Progenitor cell of endocrine pancreas (in vitro differentiated cells): Measurements from ENCODE around the gene TRIM56. TPM values are rescaled to one million over a fixed set of nuclear protein-coding genes. Genes with fewer than 3 reads are reported as not detected.
"Not testable (repeated sequence)": the region's sequence is repeated elsewhere in the genome, so short reads cannot be mapped to it uniquely, and the experiment has no call there.

Experiments
- DNase-seq: peaks from one replicate; pipeline ENCODE4 v3.0.0; 2021; ENCODE audit warnings: low spot score; ENCODE audit not compliant: unreplicated experiment
- H3K27ac Mint-ChIP-seq: 2 replicates; pipeline ENCODE4 v1.8.0; 2021; ENCODE audit warnings: mild to moderate bottlenecking, moderate library complexity, mixed read lengths
- H3K27me3 Mint-ChIP-seq: 2 replicates; pipeline ENCODE4 v1.8.0; 2021; ENCODE audit warnings: mixed read lengths
- H3K36me3 Mint-ChIP-seq: 2 replicates; pipeline ENCODE4 v1.8.0; 2022; ENCODE audit warnings: mixed read lengths; ENCODE audit not compliant: insufficient read depth
- H3K4me1 Mint-ChIP-seq: 2 replicates; pipeline ENCODE4 v1.8.0; 2021; ENCODE audit warnings: low read depth, mixed read lengths
- H3K4me3 Mint-ChIP-seq: 2 replicates; pipeline ENCODE4 v1.8.0; 2021; ENCODE audit warnings: low read depth, mild to moderate bottlenecking, moderate library complexity, mixed read lengths
- H3K9me3 Mint-ChIP-seq: 2 replicates; pipeline ENCODE4 v1.8.0; 2021; ENCODE audit warnings: low read depth, mixed read lengths
- CTCF ChIP-seq: fragments of 200-600 bp; sonication (generic); IDR thresholded peaks from one replicate; pipeline ENCODE4 v1.5.0; 2021; ENCODE audit warnings: antibody characterized with exemption, mild to moderate bottlenecking; ENCODE audit not compliant: unreplicated experiment
- total RNA-seq: library from RNA; stranded (reverse); gene quantifications from 2 replicates; pipeline ENCODE4 v1.2.1, GENCODE V29; 2021

Gene TRIM56
- total RNA-seq, 1 donor from 2014 or later: 19.3 TPM

- peak overlapping the region; percentile 18 for H3K27ac Mint-ChIP-seq
- H3K36me3 Mint-ChIP-seq: no peaks in the 10 kb centered on the region
- no peak for DNase-seq
- no peaks in the 10 kb centered on the region for H3K9me3 Mint-ChIP-seq
- no peak overlapping the region for H3K4me3 Mint-ChIP-seq
- peaks cover 13% of the 10 kb centered on the region for H3K27me3 Mint-ChIP-seq
- peaks cover 2% of the 10 kb centered on the region for H3K4me1 Mint-ChIP-seq
- no peak for TF ChIP-seq CTCF
Observed at GRCh38 chr7:101075646-101076045, 9.6 kb upstream of the TRIM56 start.

GRCh38 chr7:101076183-101076582 lies 9.1 kb upstream of the TRIM56 start:
- H3K4me3 Mint-ChIP-seq: not testable (repeated sequence)

GRCh38 chr7:101077303-101078086 lies 7.8 kb upstream of the TRIM56 start:
- peak; percentile 78 for DNase-seq
- Mint-ChIP-seq H3K36me3 (no peaks in the 10 kb centered on the region), H3K4me3 (no peak overlapping the region)

More at GRCh38 chr7:101076183-101076582, 9.1 kb upstream of the TRIM56 start:
- H3K27me3 Mint-ChIP-seq: peaks cover 13% of the 10 kb centered on the region
- not testable (repeated sequence) for H3K9me3 Mint-ChIP-seq, H3K27ac Mint-ChIP-seq, H3K36me3 Mint-ChIP-seq, DNase-seq, H3K4me1 Mint-ChIP-seq

DNA sequence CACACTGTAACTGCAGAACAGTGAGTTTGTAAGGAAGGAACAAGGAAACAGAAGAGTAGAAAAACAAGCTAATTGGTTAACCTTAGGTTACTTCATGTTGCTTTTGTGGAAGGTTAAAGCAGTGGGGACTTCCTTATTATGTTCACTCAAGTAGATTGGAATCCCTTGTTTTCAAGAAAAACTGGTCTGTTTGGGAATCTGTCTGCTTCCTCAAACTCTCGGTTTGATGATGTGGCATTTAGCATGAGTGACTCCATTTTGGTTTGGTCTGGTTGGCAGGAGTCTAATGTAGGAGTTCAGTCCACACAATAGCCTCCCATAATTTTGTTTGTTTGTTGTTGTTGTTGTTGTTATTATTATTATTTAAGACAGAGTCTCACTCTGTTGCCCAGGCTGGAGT lies 3.8 kb upstream of the TRIM56 start:
- no peak for TF ChIP-seq CTCF
- no peaks in the 10 kb centered on the region for H3K27me3 Mint-ChIP-seq
- peak overlapping the region; percentile 12 for H3K27ac Mint-ChIP-seq
- H3K4me1 Mint-ChIP-seq: peaks cover 5% of the 10 kb centered on the region
- no peaks in the 10 kb centered on the region for H3K9me3 Mint-ChIP-seq
- no peak overlapping the region for H3K4me3 Mint-ChIP-seq
- DNase-seq: no peak
- no peaks in the 10 kb centered on the region for H3K36me3 Mint-ChIP-seq

More at GRCh38 chr7:101077303-101078086, 7.8 kb upstream of the TRIM56 start:
- no peaks in the 10 kb centered on the region for H3K9me3 Mint-ChIP-seq
- H3K27me3 Mint-ChIP-seq: peaks cover 8% of the 10 kb centered on the region
- H3K27ac Mint-ChIP-seq: no peak overlapping the region
- TF ChIP-seq CTCF: peak; percentile 83
- H3K4me1 Mint-ChIP-seq: peaks cover 2% of the 10 kb centered on the region

DNA sequence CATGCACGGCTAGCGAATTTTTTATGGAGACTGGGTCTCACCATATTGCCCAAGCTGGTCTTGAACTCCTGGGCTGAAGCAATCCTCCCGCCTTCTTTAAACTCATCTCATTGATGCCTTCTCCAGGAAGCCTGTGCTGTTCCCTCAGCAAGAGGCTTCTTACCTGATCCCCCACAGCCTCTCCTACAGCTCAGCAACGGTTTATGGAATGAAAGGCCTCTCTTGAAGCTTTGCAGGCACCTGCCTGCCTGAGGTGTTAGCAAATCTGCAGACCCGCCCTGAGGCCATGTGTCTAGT lies 468 bp upstream of the TRIM56 start:
- no peak for DNase-seq
- H3K27ac Mint-ChIP-seq: peak overlapping the region; percentile 89
- H3K36me3 Mint-ChIP-seq: peaks cover 7% of the 10 kb centered on the region
- H3K9me3 Mint-ChIP-seq: no peaks in the 10 kb centered on the region
- no peaks in the 10 kb centered on the region for H3K27me3 Mint-ChIP-seq
- H3K4me3 Mint-ChIP-seq: peak overlapping the region; percentile 86
- H3K4me1 Mint-ChIP-seq: peaks cover 5% of the 10 kb centered on the region
- no peak for TF ChIP-seq CTCF
